ENCODE results near the gene SMIM43.

Gene SMIM43

GRCh38 chr4:121764702-121765367, at the start of gene SMIM43:
Gene SMIM43, minus strand, starts transcription at chr4:121765164. Its CDS starts 59 bp downstream, at chr4:121765105.
- no peak for TF ChIP-seq CTCF (conservative IDR thresholded peaks at IDR 0.05; ENCODE audit: control insufficient read depth, insufficient read depth, low read depth, low read length)
- DNase-seq (ENCODE audit: low read depth) = no peak
- H3K4me3 ChIP-seq (ENCODE audit: control insufficient read depth, low read depth, low read length) = peak within 1 kb of the TSS; percentile 57

GRCh38 chr4:121814756-121815155, 49.8 kb upstream of the SMIM43 start:
- no peak overlapping the region for H3K4me3 ChIP-seq (ENCODE audit: control insufficient read depth, low read depth, low read length)
- no peak for TF ChIP-seq CTCF (conservative IDR thresholded peaks at IDR 0.05; ENCODE audit: control insufficient read depth, insufficient read depth, low read depth, low read length)
- DNase-seq (ENCODE audit: low read depth) = no peak

- TF ChIP-seq CTCF (conservative IDR thresholded peaks at IDR 0.05; ENCODE audit: control insufficient read depth, insufficient read depth, low read depth, low read length) = no peak
- DNase-seq (ENCODE audit: low read depth) = no peak
- no peak overlapping the region for H3K4me3 ChIP-seq (ENCODE audit: control insufficient read depth, low read depth, low read length)
These were observed 46.2 kb upstream of the SMIM43 start for GRCh38 chr4:121811122-121811521.

- no peak for DNase-seq (ENCODE audit: low read depth)
These were observed 41.4 kb upstream of the SMIM43 start for GRCh38 chr4:121806411-121806810.

GRCh38 chr4:121801715-121802075, 36.7 kb upstream of the SMIM43 start:
- H3K4me3 ChIP-seq (ENCODE audit: control insufficient read depth, low read depth, low read length) = peak overlapping the region; percentile 89
- no peak for DNase-seq (ENCODE audit: low read depth)
- TF ChIP-seq CTCF (conservative IDR thresholded peaks at IDR 0.05; ENCODE audit: control insufficient read depth, insufficient read depth, low read depth, low read length) = no peak

More at GRCh38 chr4:121806411-121806810, 41.4 kb upstream of the SMIM43 start:
- H3K4me3 ChIP-seq (ENCODE audit: control insufficient read depth, low read depth, low read length) = no peak overlapping the region
- TF ChIP-seq CTCF (conservative IDR thresholded peaks at IDR 0.05; ENCODE audit: control insufficient read depth, insufficient read depth, low read depth, low read length) = no peak

- no peak for TF ChIP-seq CTCF (conservative IDR thresholded peaks at IDR 0.05; ENCODE audit: control insufficient read depth, insufficient read depth, low read depth, low read length)
- peak; percentile 92 for DNase-seq (ENCODE audit: low read depth)
- peak within 1 kb of the TSS; percentile 89 for H3K4me3 ChIP-seq (ENCODE audit: control insufficient read depth, low read depth, low read length)
These were observed 36.2 kb upstream of the SMIM43 start, which contains the start of gene EXOSC9 for GRCh38 chr4:121800961-121801714. Gene EXOSC9, plus strand, starts transcription at chr4:121801323. Its CDS starts 102 bp downstream, at chr4:121801425.
